HUES48 (cell line): ENCODE measurements around the gene TLN1.

ENCODE experiments used
- H3K27ac ChIP-seq: one replicate; pipeline ENCODE4 v1.7.0; 2013; ENCODE audit warnings: low read depth, low read length, inconsistent platforms
- H3K27me3 ChIP-seq: 2 replicates; pipeline ENCODE4 v1.6.1; 2013; ENCODE audit warnings: mild to moderate bottlenecking, low read length; ENCODE audit not compliant: control insufficient read depth, insufficient read depth
- H3K36me3 ChIP-seq: 2 replicates; pipeline ENCODE4 v1.6.1; 2013; ENCODE audit warnings: low read length; ENCODE audit not compliant: control insufficient read depth, insufficient read depth
- H3K4me1 ChIP-seq: 2 replicates; pipeline ENCODE4 v1.6.1; 2013; ENCODE audit warnings: mild to moderate bottlenecking, low read length; ENCODE audit not compliant: control insufficient read depth, insufficient read depth
- H3K4me3 ChIP-seq: 2 replicates; pipeline ENCODE4 v1.5.1; 2013; ENCODE audit warnings: mild to moderate bottlenecking, low read depth, low read length
- H3K9ac ChIP-seq: 2 replicates; pipeline ENCODE4 v1.6.1; 2013; ENCODE audit warnings: mild to moderate bottlenecking, low read depth, low read length, moderate library complexity
- H3K9me3 ChIP-seq: 2 replicates; pipeline ENCODE4 v1.6.1; 2013; ENCODE audit warnings: low read length; ENCODE audit not compliant: control insufficient read depth, insufficient read depth

TLN1 gene

GRCh38 chr9:35705836-35706430 lies 26.1 kb downstream of the TLN1 start:
- Histone ChIP-seq H3K36me3 (peaks cover 94% of the 10 kb centered on the region), H3K9me3 (no peaks in the 10 kb centered on the region)

DNA sequence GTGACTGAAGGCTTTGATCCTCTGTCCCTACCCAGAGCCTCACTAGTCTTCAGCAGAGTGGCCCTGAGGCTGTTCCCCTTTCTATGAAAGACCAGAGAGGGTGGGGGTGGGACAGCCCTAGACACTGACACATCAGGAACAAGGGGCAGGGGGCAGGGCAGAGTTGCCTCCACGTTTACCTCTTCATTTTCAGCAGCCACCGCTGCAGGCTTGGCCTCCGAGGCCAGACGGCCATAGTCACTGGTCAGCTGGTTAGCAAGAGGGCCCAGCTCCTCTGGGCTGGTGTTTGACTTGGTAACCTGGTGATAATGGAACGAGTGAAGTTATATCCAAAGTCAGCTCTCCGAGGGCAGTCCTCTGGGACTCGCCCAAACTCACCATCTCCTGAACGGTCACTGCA lies 26.6 kb downstream of the TLN1 start:
- no peaks in the 10 kb centered on the region for H3K27me3 ChIP-seq
- no peak overlapping the region for H3K9ac ChIP-seq
- H3K9me3 ChIP-seq = no peaks in the 10 kb centered on the region
- H3K27ac ChIP-seq = no peak overlapping the region
- H3K36me3 ChIP-seq = peaks cover 94% of the 10 kb centered on the region
- H3K4me3 ChIP-seq = no peak overlapping the region
- no peaks in the 10 kb centered on the region for H3K4me1 ChIP-seq

More at GRCh38 chr9:35705836-35706430, 26.1 kb downstream of the TLN1 start:
- H3K4me3 ChIP-seq = no peak overlapping the region
- H3K27me3 ChIP-seq = no peaks in the 10 kb centered on the region
- no peak overlapping the region for H3K9ac ChIP-seq
- H3K4me1 ChIP-seq = no peaks in the 10 kb centered on the region
- no peak overlapping the region for H3K27ac ChIP-seq

DNA sequence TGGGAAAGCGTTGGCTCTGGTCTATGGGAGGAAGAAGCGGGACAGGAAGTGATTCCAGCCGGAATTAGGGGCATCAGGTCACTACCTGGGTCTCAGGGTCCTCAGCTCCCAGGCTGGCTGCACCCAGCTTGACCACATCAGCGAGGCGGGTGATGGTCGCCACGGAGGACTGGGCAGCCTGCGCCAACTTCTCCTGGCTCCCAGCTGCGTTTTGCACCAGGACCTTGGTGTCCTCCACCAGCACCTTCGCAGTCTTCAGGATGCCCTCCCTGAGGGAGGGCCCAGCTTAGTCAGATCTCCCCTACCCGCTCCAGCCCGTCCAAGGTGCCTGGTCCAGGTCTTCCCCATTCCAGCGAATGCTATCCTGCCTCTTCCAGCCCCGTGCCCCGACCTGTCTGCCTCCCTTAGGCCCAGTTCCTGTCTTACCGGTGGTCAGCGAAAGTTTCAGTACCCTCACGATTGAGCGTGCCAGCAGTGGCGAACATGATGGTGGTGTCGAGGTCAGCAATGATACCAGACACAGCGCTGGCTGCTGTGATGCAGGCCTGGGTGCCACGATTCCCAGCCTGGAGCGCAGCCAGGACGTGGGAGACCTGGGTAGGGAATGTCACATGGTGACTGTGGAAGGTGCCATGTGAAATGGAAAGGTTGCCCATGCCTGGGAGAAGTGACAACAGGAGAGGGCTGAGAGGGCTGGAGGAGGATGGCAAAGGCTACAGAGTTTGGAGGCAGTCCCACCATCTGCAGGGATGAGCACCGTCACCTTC lies 27.9 kb downstream of the TLN1 start:
- Histone ChIP-seq H3K27ac (no peak overlapping the region), H3K36me3 (peaks cover 98% of the 10 kb centered on the region)

DNA sequence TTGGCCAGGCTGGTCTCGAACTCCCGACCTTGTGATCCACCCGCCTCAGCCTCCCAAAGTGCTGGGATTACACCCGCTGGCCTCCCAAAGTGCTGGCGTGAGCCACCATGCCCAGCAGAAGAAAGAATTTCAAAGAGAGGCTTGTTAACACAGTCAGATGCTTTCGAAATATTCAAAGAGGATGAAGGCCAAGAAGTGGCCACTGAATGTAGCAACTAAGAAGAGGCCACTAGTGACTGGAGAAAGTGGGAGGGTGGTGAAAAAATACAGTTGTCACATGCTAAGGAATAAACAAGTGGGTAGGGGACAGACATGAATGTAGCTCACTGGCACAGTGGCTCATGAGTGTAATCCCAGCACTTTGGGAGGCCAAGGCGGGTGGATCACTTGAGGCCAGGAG lies 29.3 kb downstream of the TLN1 start:
- H3K4me1 ChIP-seq = no peaks in the 10 kb centered on the region
- peaks cover 98% of the 10 kb centered on the region for H3K36me3 ChIP-seq
- H3K9ac ChIP-seq = no peak overlapping the region
- no peaks in the 10 kb centered on the region for H3K9me3 ChIP-seq
- no peaks in the 10 kb centered on the region for H3K27me3 ChIP-seq
- no peak overlapping the region for H3K27ac ChIP-seq
- no peak overlapping the region for H3K4me3 ChIP-seq

More for the DNA sequence above, 27.9 kb downstream of the TLN1 start:
- no peaks in the 10 kb centered on the region for H3K9me3 ChIP-seq
- no peaks in the 10 kb centered on the region for H3K27me3 ChIP-seq
- H3K4me3 ChIP-seq = no peak overlapping the region
- H3K9ac ChIP-seq = no peak overlapping the region
- H3K4me1 ChIP-seq = no peaks in the 10 kb centered on the region

- Histone ChIP-seq H3K9me3 (no peaks in the 10 kb centered on the region), H3K27me3 (no peaks in the 10 kb centered on the region), H3K36me3 (peaks cover 95% of the 10 kb centered on the region), H3K4me1 (no peaks in the 10 kb centered on the region), H3K9ac (no peak overlapping the region), H3K4me3 (no peak overlapping the region), H3K27ac (no peak overlapping the region)
These were observed 31.1 kb downstream of the TLN1 start for GRCh38 chr9:35700942-35701341.

DNA sequence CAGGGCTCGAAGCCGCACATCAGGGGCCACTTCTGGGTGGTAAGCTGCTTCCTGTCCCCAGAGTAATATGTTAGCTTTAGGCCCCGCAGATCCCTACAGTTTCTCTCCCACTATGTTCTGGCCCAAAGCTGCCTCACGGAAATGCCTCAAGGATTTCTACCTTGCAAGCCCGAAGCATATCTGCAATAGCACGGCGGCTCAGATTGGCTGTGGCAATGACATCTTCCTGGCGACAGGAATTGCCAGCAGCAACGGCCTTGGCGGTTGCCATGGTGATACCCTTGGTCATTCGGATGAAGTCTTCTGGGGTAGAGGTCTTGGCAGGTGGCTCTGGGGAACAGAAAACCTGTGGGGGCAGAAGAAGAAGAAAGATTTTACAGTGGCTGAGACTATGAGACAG lies 32.0 kb downstream of the TLN1 start:
- no peaks in the 10 kb centered on the region for H3K9me3 ChIP-seq
- H3K36me3 ChIP-seq = peaks cover 86% of the 10 kb centered on the region

DNA sequence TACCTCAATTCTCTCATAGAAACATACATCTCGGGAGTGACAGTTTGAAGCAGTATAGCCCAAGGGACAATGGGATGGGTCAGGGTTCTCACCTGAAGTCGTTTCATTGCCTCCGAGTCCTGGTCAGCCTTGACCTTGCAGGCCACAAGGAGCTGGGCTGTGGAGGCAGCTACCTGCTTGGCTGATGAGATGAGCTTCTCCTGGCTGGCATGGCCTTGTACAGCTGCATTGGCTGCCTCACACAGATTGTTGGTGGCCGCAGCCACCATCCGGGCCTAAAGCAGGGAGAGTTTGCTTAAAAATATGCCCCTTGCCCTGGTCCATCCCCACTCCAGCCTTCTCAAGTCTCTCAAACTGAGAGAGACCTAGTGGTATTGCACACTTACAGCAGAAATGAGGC lies 33.8 kb downstream of the TLN1 start:
- Histone ChIP-seq H3K9ac (no peak overlapping the region), H3K4me1 (no peaks in the 10 kb centered on the region), H3K4me3 (no peak overlapping the region), H3K27me3 (no peaks in the 10 kb centered on the region), H3K9me3 (no peaks in the 10 kb centered on the region), H3K36me3 (peaks cover 68% of the 10 kb centered on the region), H3K27ac (no peak overlapping the region)

More for the DNA sequence above, 32.0 kb downstream of the TLN1 start:
- Histone ChIP-seq H3K4me3 (no peak overlapping the region), H3K27me3 (no peaks in the 10 kb centered on the region), H3K4me1 (no peaks in the 10 kb centered on the region), H3K27ac (no peak overlapping the region), H3K9ac (no peak overlapping the region)

DNA sequence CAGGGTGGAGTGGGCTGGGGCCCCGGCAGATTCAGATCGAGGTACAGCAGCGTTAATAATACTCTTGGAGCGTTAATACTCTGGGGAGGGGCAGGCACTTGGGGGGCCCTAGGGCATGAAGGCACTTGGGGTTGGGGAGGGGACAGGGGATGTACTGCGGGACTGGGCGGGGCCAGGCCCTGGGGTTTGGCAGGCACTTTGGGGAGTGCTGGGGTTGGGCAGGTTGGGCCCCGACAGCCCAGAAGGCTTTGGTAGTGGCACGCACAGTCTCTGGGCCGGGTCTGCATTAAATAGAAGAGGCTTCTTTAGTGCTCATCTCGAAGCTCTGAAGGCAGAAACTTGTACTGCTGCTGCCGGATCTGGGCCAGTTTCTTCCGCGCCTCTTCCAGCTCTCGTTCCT lies 34.5 kb downstream of the TLN1 start:
- H3K9ac ChIP-seq = no peak overlapping the region
- no peaks in the 10 kb centered on the region for H3K27me3 ChIP-seq
- no peaks in the 10 kb centered on the region for H3K4me1 ChIP-seq
- peaks cover 61% of the 10 kb centered on the region for H3K36me3 ChIP-seq
- no peak overlapping the region for H3K4me3 ChIP-seq
- no peaks in the 10 kb centered on the region for H3K9me3 ChIP-seq
- no peak overlapping the region for H3K27ac ChIP-seq

GRCh38 chr9:35696520-35697215 lies 35.3 kb downstream of the TLN1 start:
- no peaks in the 10 kb centered on the region for H3K4me1 ChIP-seq
- no peak overlapping the region for H3K4me3 ChIP-seq
- no peaks in the 10 kb centered on the region for H3K9me3 ChIP-seq
- H3K9ac ChIP-seq = no peak overlapping the region
- H3K27me3 ChIP-seq = no peaks in the 10 kb centered on the region
- peaks cover 55% of the 10 kb centered on the region for H3K36me3 ChIP-seq
- no peak overlapping the region for H3K27ac ChIP-seq

GRCh38 chr9:35695943-35696401 lies 36.0 kb downstream of the TLN1 start:
- Histone ChIP-seq H3K36me3 (peaks cover 48% of the 10 kb centered on the region), H3K9ac (no peak overlapping the region), H3K27ac (no peak overlapping the region), H3K4me3 (no peak overlapping the region), H3K9me3 (no peaks in the 10 kb centered on the region), H3K27me3 (no peaks in the 10 kb centered on the region), H3K4me1 (0 out of 2 replicates have a peak, but pooled peaks cover 2% of the 10 kb centered on the region)
